Frontal cortex (tissue), 4 donors: Measurements from ENCODE around the gene CDH23. TPM values are rescaled to one million over a fixed set of nuclear protein-coding genes. Genes with fewer than 3 reads are reported as not detected.
"Not testable (repeated sequence)": the region's sequence is repeated elsewhere in the genome, so short reads cannot be mapped to it uniquely, and the experiment has no call there.

Experiments
- DNase-seq, 2 donors: peaks; one replicate each; pipeline ENCODE4 v3.0.0; 2012; ENCODE audit warnings: low spot score in 2 of 2
- FAIRE-seq: peaks from 2 replicates; lab custom pipeline; 2012; peaks lifted over from hg19 to GRCh38; lab: Jason Lieb, UNC
- small RNA-seq: library from RNA; depleted of rRNA; stranded (forward); fragments of <200 nt; gene quantifications from one replicate; pipeline ENCODE3, GENCODE V24; 2014
- total RNA-seq: library from RNA; depleted of rRNA; stranded (reverse); fragments of >200 nt; gene quantifications from one replicate; pipeline ENCODE4 v1.2.3, GENCODE V29; 2014
- donor health status: control.
- donor health status: control.
- donor health status: control.

The CDH23 gene
- total RNA-seq, 1 donor from 2014 or later: 3.3 TPM

- FAIRE-seq (peak; percentile 79), DNase-seq (peak; percentile 88 to 98)
Measured at GRCh38 chr10:71850743-71851464, 454.2 kb downstream of the CDH23 start, which contains the start of gene PSAP. Gene PSAP, minus strand, starts transcription at chr10:71851251. Its CDS starts 30 bp downstream, at chr10:71851221.

GRCh38 chr10:71851465-71852095, 454.9 kb downstream of the CDH23 start:
- FAIRE-seq, DNase-seq: not testable (repeated sequence)

- DNase-seq: no peak
- no peak for FAIRE-seq
Measured at GRCh38 chr10:71852355-71852937, 455.7 kb downstream of the CDH23 start.

DNA sequence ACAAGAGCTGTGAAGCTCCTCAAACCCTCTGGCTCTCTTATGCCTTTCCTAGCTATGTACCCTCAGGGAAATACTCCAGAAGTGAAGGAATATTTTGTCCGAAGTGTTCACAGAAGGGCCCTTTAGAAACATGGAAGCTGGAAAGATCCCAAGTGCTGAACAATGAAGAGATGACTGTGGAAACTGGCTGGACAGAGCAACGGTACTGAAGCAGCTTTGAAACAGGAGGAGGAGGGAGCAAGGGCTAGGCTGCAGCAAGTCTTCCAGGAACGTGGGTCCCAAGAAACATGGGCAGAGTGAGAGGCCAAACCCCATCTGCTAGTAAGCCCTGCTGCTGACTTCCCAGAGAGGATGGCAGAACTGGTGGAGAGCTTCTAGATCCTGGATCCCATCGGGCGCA, 457.3 kb downstream of the CDH23 start:
- DNase-seq (no peak), FAIRE-seq (no peak)

DNA sequence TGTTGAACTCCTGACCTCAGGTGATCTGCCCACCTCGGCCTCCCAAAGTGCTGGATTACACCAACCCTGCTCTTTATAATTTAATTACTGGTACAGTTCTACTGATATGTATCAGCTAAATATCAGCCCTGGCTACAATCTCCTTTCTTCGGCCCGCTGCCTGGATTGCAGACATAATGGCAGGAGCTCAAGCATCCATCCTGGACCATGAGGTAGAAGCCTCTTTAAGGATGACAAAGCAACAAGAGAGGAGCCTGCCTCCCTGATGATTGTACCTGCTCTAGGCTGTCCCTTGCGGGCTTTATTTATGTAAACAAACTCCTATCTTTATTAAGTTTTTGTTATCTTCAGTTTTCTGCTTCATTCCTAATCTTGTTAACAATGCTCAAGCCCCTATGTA, 459.9 kb downstream of the CDH23 start:
- FAIRE-seq: no peak
- DNase-seq: no peak

- FAIRE-seq (no peak), DNase-seq (no peak)
Measured at GRCh38 chr10:71857934-71858890, 461.5 kb downstream of the CDH23 start.

- DNase-seq (peak; percentile 71 to 81), FAIRE-seq (no peak)
Measured at GRCh38 chr10:71860243-71861029, 463.7 kb downstream of the CDH23 start.

- FAIRE-seq (no peak), DNase-seq (no peak)
Measured at GRCh38 chr10:71863203-71863602, 466.5 kb downstream of the CDH23 start.

GRCh38 chr10:71864911-71865361, 468.2 kb downstream of the CDH23 start:
- DNase-seq (no peak), FAIRE-seq (no peak)

Small RNA genes lying within 50 kb of the gene (small RNA-seq; reads per million reads assigned to genes)
- gene MIR7152: not detected
- not detected for gene RNU7-38P

Other genes starting within 250 kb of the CDH23 start
- 2.9 TPM for gene UNC5B, start 184.3 kb upstream of the CDH23 start, total RNA-seq
- 1.2 TPM for gene SLC29A3, start 77.7 kb upstream of the CDH23 start, total RNA-seq